Measurements from ENCODE around the gene KLF3.

KLF3 gene

DNA sequence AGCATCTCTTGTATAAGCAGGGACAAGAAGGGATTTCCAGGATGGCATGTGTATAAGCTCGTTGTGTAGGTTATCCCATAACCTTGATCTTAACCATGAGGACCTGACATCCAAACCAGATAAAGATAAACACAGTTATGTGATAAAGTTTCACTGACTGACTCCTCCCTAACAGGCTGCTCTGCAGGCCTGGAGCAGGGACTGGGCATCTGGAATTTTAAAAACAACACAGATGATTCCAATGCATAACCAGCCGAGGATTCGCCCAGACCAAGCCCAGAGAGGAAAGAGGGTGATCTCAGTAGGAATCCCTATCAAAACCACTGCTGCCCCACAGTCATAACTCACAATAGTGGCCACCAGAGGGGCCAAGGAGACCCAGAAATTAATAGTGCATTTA, 22.7 kb downstream of the KLF3 start:
- DNase-seq (ENCODE audit: low read depth), result no peak
- TF ChIP-seq, protein P1, sequence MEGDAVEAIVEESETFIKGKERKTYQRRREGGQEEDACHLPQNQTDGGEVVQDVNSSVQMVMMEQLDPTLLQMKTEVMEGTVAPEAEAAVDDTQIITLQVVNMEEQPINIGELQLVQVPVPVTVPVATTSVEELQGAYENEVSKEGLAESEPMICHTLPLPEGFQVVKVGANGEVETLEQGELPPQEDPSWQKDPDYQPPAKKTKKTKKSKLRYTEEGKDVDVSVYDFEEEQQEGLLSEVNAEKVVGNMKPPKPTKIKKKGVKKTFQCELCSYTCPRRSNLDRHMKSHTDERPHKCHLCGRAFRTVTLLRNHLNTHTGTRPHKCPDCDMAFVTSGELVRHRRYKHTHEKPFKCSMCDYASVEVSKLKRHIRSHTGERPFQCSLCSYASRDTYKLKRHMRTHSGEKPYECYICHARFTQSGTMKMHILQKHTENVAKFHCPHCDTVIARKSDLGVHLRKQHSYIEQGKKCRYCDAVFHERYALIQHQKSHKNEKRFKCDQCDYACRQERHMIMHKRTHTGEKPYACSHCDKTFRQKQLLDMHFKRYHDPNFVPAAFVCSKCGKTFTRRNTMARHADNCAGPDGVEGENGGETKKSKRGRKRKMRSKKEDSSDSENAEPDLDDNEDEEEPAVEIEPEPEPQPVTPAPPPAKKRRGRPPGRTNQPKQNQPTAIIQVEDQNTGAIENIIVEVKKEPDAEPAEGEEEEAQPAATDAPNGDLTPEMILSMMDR (IDR thresholded peaks at IDR 0.05; ENCODE audit: control insufficient read depth, extremely low read depth, insufficient read depth), result no peak
- H3K4me3 ChIP-seq (ENCODE audit: low read depth, low read length), result no peak overlapping the region

DNA sequence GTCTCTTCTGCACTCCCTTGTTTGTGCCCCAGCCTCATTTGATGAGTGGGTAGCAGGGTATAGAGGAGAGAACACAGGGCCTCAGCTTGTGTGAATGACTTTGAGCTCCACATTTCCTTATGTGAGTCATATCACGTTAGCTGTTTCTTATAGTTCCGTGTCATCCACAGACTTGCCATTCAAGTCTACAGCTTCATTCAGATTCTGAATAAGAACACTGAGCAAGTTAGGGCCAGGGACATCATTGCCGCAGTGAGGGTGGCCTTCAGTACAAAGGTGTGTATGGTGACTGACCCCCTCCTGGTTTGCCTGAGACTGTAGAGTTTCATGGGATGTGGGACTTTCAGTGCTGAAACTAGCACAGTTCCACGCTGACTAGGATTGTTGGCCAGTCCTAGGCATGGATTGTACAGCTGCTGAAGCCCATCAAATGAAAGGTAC, 23.6 kb downstream of the KLF3 start:
- H3K4me3 ChIP-seq (ENCODE audit: low read depth, low read length), result no peak overlapping the region
- TF ChIP-seq, protein P1 (IDR thresholded peaks at IDR 0.05; ENCODE audit: control insufficient read depth, extremely low read depth, insufficient read depth), result no peak
- no peak for DNase-seq (ENCODE audit: low read depth)

DNA sequence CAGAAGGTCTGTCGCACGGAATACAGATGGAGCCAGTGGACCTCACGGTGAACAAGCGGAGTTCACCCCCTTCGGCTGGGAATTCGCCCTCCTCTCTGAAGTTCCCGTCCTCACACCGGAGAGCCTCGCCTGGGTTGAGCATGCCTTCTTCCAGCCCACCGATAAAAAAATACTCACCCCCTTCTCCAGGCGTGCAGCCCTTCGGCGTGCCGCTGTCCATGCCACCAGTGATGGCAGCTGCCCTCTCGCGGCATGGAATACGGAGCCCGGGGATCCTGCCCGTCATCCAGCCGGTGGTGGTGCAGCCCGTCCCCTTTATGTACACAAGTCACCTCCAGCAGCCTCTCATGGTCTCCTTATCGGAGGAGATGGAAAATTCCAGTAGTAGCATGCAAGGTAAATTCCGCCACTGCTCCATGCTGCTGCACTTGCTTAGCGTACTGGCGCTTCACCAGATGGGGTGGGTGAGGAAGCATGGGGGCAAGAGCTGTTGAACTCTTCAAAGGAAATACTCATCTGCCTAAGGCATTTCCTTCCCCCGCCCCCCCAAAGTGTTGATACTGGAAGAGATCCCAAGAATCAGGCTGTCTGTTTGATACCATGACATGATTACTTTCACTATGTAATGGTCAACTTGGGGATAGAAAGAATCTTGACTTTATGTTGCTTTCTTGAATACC, 24.8 kb downstream of the KLF3 start:
- DNase-seq (ENCODE audit: low read depth), result no peak
- TF ChIP-seq, protein P1 (IDR thresholded peaks at IDR 0.05; ENCODE audit: control insufficient read depth, extremely low read depth, insufficient read depth), result no peak
- H3K4me3 ChIP-seq (ENCODE audit: low read depth, low read length), result no peak overlapping the region

DNA sequence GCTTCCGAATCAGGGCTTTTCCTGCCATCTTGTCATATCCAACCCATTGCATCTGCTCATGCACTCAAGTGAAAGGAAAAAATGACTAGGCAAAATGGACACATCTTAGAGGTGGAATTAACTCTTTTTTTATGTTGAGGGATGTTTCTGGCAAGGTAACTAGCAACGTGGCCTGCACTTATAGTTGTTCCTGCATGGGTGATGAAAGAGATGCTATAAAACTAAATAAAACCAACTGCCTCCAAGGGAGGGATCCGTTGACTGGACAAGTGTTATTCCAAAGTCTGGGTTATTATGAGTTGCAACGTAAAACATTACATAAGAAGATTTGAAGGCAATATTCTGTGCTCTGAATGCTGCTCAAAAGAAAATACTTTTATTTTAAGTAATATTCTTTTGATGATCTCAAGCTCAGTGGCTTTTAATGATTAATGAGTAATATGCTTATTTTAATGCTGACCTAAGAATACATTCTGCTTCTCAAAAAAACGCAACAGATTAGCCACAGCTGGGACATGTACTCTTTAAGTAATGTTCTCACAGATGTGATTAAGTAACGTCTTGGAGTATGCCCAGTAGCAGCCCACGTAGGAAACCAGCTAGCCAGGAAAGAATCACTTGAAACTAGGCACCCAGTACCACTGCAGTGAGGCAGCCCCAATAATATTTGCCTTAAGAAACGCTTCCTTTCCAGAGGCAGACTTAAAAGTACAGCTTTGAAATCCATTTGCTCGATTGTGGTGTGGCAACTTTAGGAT, 27.4 kb downstream of the KLF3 start:
- TF ChIP-seq, protein P1 (IDR thresholded peaks at IDR 0.05; ENCODE audit: control insufficient read depth, extremely low read depth, insufficient read depth), result no peak
- no peak for DNase-seq (ENCODE audit: low read depth)
- H3K4me3 ChIP-seq (ENCODE audit: low read depth, low read length), result no peak overlapping the region

DNA sequence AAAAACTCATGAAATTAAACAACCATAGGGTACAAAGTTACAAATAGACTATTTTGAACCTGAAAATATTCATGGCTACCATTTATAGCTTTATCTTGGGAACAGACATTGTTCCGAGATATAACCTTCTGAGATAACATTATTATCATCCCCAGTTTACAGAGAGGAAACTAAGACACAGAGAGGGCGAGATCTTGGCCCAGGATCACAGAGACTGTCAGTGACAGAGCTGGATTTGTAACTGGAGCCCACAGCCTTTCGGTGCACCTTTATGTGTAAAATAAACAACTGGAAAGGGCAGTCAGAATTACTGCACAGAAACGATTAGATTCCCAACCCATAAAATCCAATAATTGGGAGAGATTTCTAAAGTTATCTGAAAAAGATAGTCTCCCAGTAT, 28.4 kb downstream of the KLF3 start:
- TF ChIP-seq, protein P1 (IDR thresholded peaks at IDR 0.05; ENCODE audit: control insufficient read depth, extremely low read depth, insufficient read depth), result no peak
- H3K4me3 ChIP-seq (ENCODE audit: low read depth, low read length), result no peak overlapping the region

DNA sequence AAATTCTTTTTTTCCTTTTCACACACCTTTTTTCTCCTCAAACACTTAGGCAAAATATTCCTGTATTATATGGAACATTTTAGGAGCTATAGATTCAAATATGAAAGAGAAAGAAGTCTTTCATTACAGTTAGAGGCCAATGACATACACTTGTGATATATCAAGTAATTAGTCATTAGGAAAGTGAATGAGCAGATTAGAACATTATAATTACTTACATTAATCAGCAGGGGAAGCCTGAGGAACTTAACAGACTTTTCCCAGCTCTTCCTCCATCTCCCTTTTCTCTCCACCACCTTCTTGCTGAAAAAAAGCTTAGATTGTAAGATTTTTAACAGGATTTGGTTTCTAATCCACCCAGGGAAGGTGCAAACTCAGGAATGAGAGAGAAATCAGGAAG, 29.6 kb downstream of the KLF3 start:
- no peak for DNase-seq (ENCODE audit: low read depth)
- H3K4me3 ChIP-seq (ENCODE audit: low read depth, low read length), result no peak overlapping the region
- TF ChIP-seq, protein P1 (IDR thresholded peaks at IDR 0.05; ENCODE audit: control insufficient read depth, extremely low read depth, insufficient read depth), result no peak

More for the DNA sequence above, 28.4 kb downstream of the KLF3 start:
- peak; percentile 38 for DNase-seq (ENCODE audit: low read depth)
